LNCaP clone FGC (cell line): ENCODE results near the gene FBXL2.
"Not testable (repeated sequence)": the region's sequence is repeated elsewhere in the genome, so short reads cannot be mapped to it uniquely, and the experiment has no call there.

Experiments
- DNase-seq: peaks from one replicate; pipeline ENCODE4 v3.0.0-alpha.2; 2011; ENCODE audit warnings: low read depth
- H3K4me3 ChIP-seq: 2 replicates; pipeline ENCODE4 v1.5.1; 2011; ENCODE audit warnings: mild to moderate bottlenecking, low read depth, low read length, control low read depth
- CTCF ChIP-seq: IDR thresholded peaks from 2 replicates; pipeline ENCODE4 v1.5.1; 2012; ENCODE audit warnings: mild to moderate bottlenecking; ENCODE audit not compliant: control insufficient read depth, insufficient read depth; ENCODE audit errors: extremely low read depth

FBXL2 gene

GRCh38 chr3:33424606-33425452, 147.6 kb downstream of the FBXL2 start:
- TF ChIP-seq CTCF, result no peak
- no peak overlapping the region for H3K4me3 ChIP-seq
- DNase-seq, result no peak

- no peak overlapping the region for H3K4me3 ChIP-seq
- DNase-seq, result no peak
- TF ChIP-seq CTCF, result no peak
These were observed 148.2 kb downstream of the FBXL2 start for GRCh38 chr3:33425453-33425852.

- H3K4me3 ChIP-seq, result no peak overlapping the region
- DNase-seq, result no peak
- no peak for TF ChIP-seq CTCF
These were observed 148.8 kb downstream of the FBXL2 start for GRCh38 chr3:33426068-33426467.

GRCh38 chr3:33426630-33427317, 149.5 kb downstream of the FBXL2 start:
- no peak for DNase-seq
- TF ChIP-seq CTCF, result no peak
- no peak overlapping the region for H3K4me3 ChIP-seq

GRCh38 chr3:33428734-33429133, 151.5 kb downstream of the FBXL2 start:
- no peak for DNase-seq
- H3K4me3 ChIP-seq, result no peak overlapping the region
- TF ChIP-seq CTCF, result no peak

- not testable (repeated sequence) for DNase-seq, H3K4me3 ChIP-seq
These were observed 152.1 kb downstream of the FBXL2 start for GRCh38 chr3:33429306-33429705.

GRCh38 chr3:33430061-33430460, 152.8 kb downstream of the FBXL2 start:
- DNase-seq, result no peak
- no peak for TF ChIP-seq CTCF
- no peak overlapping the region for H3K4me3 ChIP-seq
